ENCODE measurements around the gene EGR4. TPM values are rescaled to one million over a fixed set of nuclear protein-coding genes. Genes with fewer than 3 reads are reported as not detected.

The EGR4 gene
- total RNA-seq, 1 donor from 2014 or later, result not detected

GRCh38 chr2:73290049-73290839, 3.1 kb downstream of the EGR4 start:
- H3K27me3 ChIP-seq (ENCODE audit: low read depth), result peaks cover 87% of the 10 kb centered on the region
- TF ChIP-seq CTCF (IDR thresholded peaks at IDR 0.05), result peak; percentile 30
- no peak for DNase-seq
- intact Hi-C loops (cut with DNase I), result no loop called here
- peaks cover 23% of the 10 kb centered on the region for H3K4me1 ChIP-seq
- ATAC-seq, result peak in 1 of 2 donors; percentile 51
- H3K27ac ChIP-seq, result no peak overlapping the region
- no peak overlapping the region for H3K4me3 ChIP-seq
- no peaks in the 10 kb centered on the region for H3K36me3 ChIP-seq
- H3K9me3 ChIP-seq, result no peaks in the 10 kb centered on the region

GRCh38 chr2:73289304-73289703, 4.0 kb downstream of the EGR4 start:
- ATAC-seq (no peak), DNase-seq (no peak)
- H3K27ac ChIP-seq, result no peak overlapping the region
- intact Hi-C loops (cut with DNase I), result no loop called here
- no peaks in the 10 kb centered on the region for H3K36me3 ChIP-seq
- peaks cover 85% of the 10 kb centered on the region for H3K27me3 ChIP-seq (ENCODE audit: low read depth)
- H3K9me3 ChIP-seq, result no peaks in the 10 kb centered on the region
- no peak for TF ChIP-seq CTCF (IDR thresholded peaks at IDR 0.05)
- no peak overlapping the region for H3K4me3 ChIP-seq
- peaks cover 31% of the 10 kb centered on the region for H3K4me1 ChIP-seq

- Histone ChIP-seq H3K27me3 (ENCODE audit: low read depth) (peaks cover 59% of the 10 kb centered on the region), H3K9me3 (no peaks in the 10 kb centered on the region), H3K36me3 (no peaks in the 10 kb centered on the region), H3K27ac (no peak overlapping the region), H3K4me1 (peaks cover 10% of the 10 kb centered on the region), H3K4me3 (no peak overlapping the region)
- DNase-seq, result no peak
- intact Hi-C loops (cut with DNase I), result no loop called here
- ATAC-seq, result no peak
- TF ChIP-seq CTCF (IDR thresholded peaks at IDR 0.05), result no peak
These were observed 7.2 kb downstream of the EGR4 start for GRCh38 chr2:73286134-73286655.

- TF ChIP-seq CTCF (IDR thresholded peaks at IDR 0.05), result no peak
- peak overlapping the region; percentile 69 for H3K4me3 ChIP-seq
- H3K27ac ChIP-seq, result peak overlapping the region; percentile 34
- intact Hi-C loops (cut with DNase I), result no loop called here
- DNase-seq (no peak), ATAC-seq (peak; percentile 74 to 88)
- peaks cover 50% of the 10 kb centered on the region for H3K27me3 ChIP-seq (ENCODE audit: low read depth)
- H3K9me3 ChIP-seq, result no peaks in the 10 kb centered on the region
- no peaks in the 10 kb centered on the region for H3K36me3 ChIP-seq
- H3K4me1 ChIP-seq, result peaks cover 8% of the 10 kb centered on the region
These were observed 8.1 kb downstream of the EGR4 start for GRCh38 chr2:73285159-73285739.

GRCh38 chr2:73284296-73285158, 8.8 kb downstream of the EGR4 start, which contains the start of gene FBXO41:
Gene FBXO41, minus strand, starts transcription at chr2:73284478. Its CDS starts 14,848 bp downstream, at chr2:73269630.
- H3K9me3 ChIP-seq, result no peaks in the 10 kb centered on the region
- peak within 1 kb of the TSS; percentile 69 for H3K4me3 ChIP-seq
- H3K4me1 ChIP-seq, result peaks cover 8% of the 10 kb centered on the region
- intact Hi-C loops (cut with DNase I), result no loop called here
- no peaks in the 10 kb centered on the region for H3K36me3 ChIP-seq
- DNase-seq (peak; percentile 70), ATAC-seq (peak; percentile 80 to 84)
- peak within 1 kb of the TSS; percentile 34 for H3K27ac ChIP-seq
- no peak for TF ChIP-seq CTCF (IDR thresholded peaks at IDR 0.05)
- peaks cover 44% of the 10 kb centered on the region for H3K27me3 ChIP-seq (ENCODE audit: low read depth)
